SJCRH30 (cell line): ENCODE data around the gene CNEP1R1. TPM values are rescaled to one million over a fixed set of nuclear protein-coding genes. Genes with fewer than 3 reads are reported as not detected.
A peak's percentile ranks its signal among the peaks of the same experiment; 100 is the strongest.

Experiments
- DNase-seq, 2 experiments: peaks; one replicate each; pipeline ENCODE4 v3.0.0-alpha.2; 2015 to 2020
- H3K27ac ChIP-seq: fragments of 250-450 bp; sonication (Bioruptor Pico); 2 replicates; pipeline ENCODE4 v1.5.1; 2020; ENCODE audit warnings: mild to moderate bottlenecking, moderate library complexity
- H3K27me3 ChIP-seq: fragments of 250-450 bp; sonication (Bioruptor Pico); 2 replicates; pipeline ENCODE4 v1.5.1; 2020; ENCODE audit warnings: mild to moderate bottlenecking, moderate library complexity
- H3K36me3 ChIP-seq: fragments of 250-450 bp; sonication (Bioruptor Pico); 2 replicates; pipeline ENCODE4 v1.5.1; 2020; ENCODE audit warnings: mild to moderate bottlenecking, moderate library complexity
- H3K4me1 ChIP-seq: fragments of 250-450 bp; sonication (Bioruptor Pico); 2 replicates; pipeline ENCODE4 v1.5.1; 2020; ENCODE audit warnings: mild to moderate bottlenecking, moderate library complexity
- H3K4me3 ChIP-seq: fragments of 250-450 bp; sonication (Bioruptor Pico); 2 replicates; pipeline ENCODE4 v1.5.1; 2020; ENCODE audit warnings: mild to moderate bottlenecking, moderate library complexity
- H3K9me3 ChIP-seq: fragments of 250-450 bp; sonication (Bioruptor Pico); replicated peaks from 2 replicates; pipeline ENCODE4 v1.5.1; 2020; ENCODE audit warnings: mild to moderate bottlenecking, moderate library complexity
- total RNA-seq: library from RNA; depleted of rRNA; stranded (reverse); fragments of >200 nt; shearing (Covaris generic); gene quantifications from 2 replicates; pipeline ENCODE4 v1.2.3, GENCODE V29; 2014; rRNA removed

The CNEP1R1 gene
- total RNA-seq: 22.1 and 22.3 TPM in 2 replicates

GRCh38 chr16:50024684-50025536 lies at the start of gene CNEP1R1:
TSS of gene CNEP1R1 (plus strand) at chr16:50025225. CDS start at chr16:50025316, 91 bp downstream.
- no peaks in the 10 kb centered on the region for H3K27me3 ChIP-seq
- DNase-seq: peak; percentile 93 to 97
- H3K4me3 ChIP-seq: peak within 1 kb of the TSS; percentile 93
- H3K9me3 ChIP-seq: no peaks in the 10 kb centered on the region
- H3K36me3 ChIP-seq: peaks cover 6% of the 10 kb centered on the region; the same call in 1 of the 2 replicates
- peak within 1 kb of the TSS; percentile 11; the same call in 1 of the 2 replicates for H3K27ac ChIP-seq
- no peaks in the 10 kb centered on the region for H3K4me1 ChIP-seq

- Histone ChIP-seq H3K4me3 (no peak overlapping the region), H3K27ac (no peak overlapping the region), H3K36me3 (no peaks in the 10 kb centered on the region), H3K9me3 (no peaks in the 10 kb centered on the region), H3K4me1 (no peaks in the 10 kb centered on the region), H3K27me3 (no peaks in the 10 kb centered on the region)
- no peak for DNase-seq
Observed at GRCh38 chr16:49977427-49977826, 47.6 kb upstream of the CNEP1R1 start.

GRCh38 chr16:49978569-49979326 lies 46.3 kb upstream of the CNEP1R1 start:
- Histone ChIP-seq H3K9me3 (no peaks in the 10 kb centered on the region), H3K27ac (no peak overlapping the region), H3K27me3 (no peaks in the 10 kb centered on the region), H3K4me1 (no peaks in the 10 kb centered on the region), H3K4me3 (no peak overlapping the region), H3K36me3 (no peaks in the 10 kb centered on the region)
- DNase-seq: no peak

GRCh38 chr16:49980166-49980565 lies 44.9 kb upstream of the CNEP1R1 start:
- Histone ChIP-seq H3K4me1 (no peaks in the 10 kb centered on the region), H3K36me3 (no peaks in the 10 kb centered on the region), H3K27ac (no peak overlapping the region), H3K9me3 (no peaks in the 10 kb centered on the region), H3K27me3 (no peaks in the 10 kb centered on the region), H3K4me3 (no peak overlapping the region)
- DNase-seq: no peak

GRCh38 chr16:49986351-49987124 lies 38.5 kb upstream of the CNEP1R1 start:
- H3K4me3 ChIP-seq: no peak overlapping the region
- H3K27ac ChIP-seq: no peak overlapping the region
- no peak for DNase-seq
- H3K9me3 ChIP-seq: no peaks in the 10 kb centered on the region
- no peaks in the 10 kb centered on the region for H3K27me3 ChIP-seq
- H3K36me3 ChIP-seq: no peaks in the 10 kb centered on the region
- no peaks in the 10 kb centered on the region for H3K4me1 ChIP-seq

- no peak overlapping the region for H3K27ac ChIP-seq
- DNase-seq: no peak
- no peaks in the 10 kb centered on the region for H3K9me3 ChIP-seq
- no peaks in the 10 kb centered on the region for H3K4me1 ChIP-seq
- H3K36me3 ChIP-seq: no peaks in the 10 kb centered on the region
- H3K27me3 ChIP-seq: no peaks in the 10 kb centered on the region; the same call in 1 of the 2 replicates
- H3K4me3 ChIP-seq: no peak overlapping the region
Observed at GRCh38 chr16:49987381-49987780, 37.6 kb upstream of the CNEP1R1 start.

GRCh38 chr16:49992825-49993224 lies 32.2 kb upstream of the CNEP1R1 start:
- no peak for DNase-seq
- no peaks in the 10 kb centered on the region for H3K4me1 ChIP-seq

GRCh38 chr16:49993579-49993978 lies 31.4 kb upstream of the CNEP1R1 start:
- 0 out of 2 replicates have a peak, but pooled peaks cover 4% of the 10 kb centered on the region for H3K9me3 ChIP-seq
- no peak for DNase-seq
- H3K4me1 ChIP-seq: no peaks in the 10 kb centered on the region
- H3K36me3 ChIP-seq: no peaks in the 10 kb centered on the region
- no peak overlapping the region for H3K4me3 ChIP-seq
- H3K27ac ChIP-seq: no peak overlapping the region
- H3K27me3 ChIP-seq: no peaks in the 10 kb centered on the region; the same call in 1 of the 2 replicates

More at GRCh38 chr16:49992825-49993224, 32.2 kb upstream of the CNEP1R1 start:
- Histone ChIP-seq H3K9me3 (0 out of 2 replicates have a peak, but pooled peaks cover 4% of the 10 kb centered on the region), H3K27ac (no peak overlapping the region), H3K4me3 (no peak overlapping the region), H3K36me3 (no peaks in the 10 kb centered on the region), H3K27me3 (no peaks in the 10 kb centered on the region; the same call in 1 of the 2 replicates)

- no peak for DNase-seq
- H3K27me3 ChIP-seq: no peaks in the 10 kb centered on the region; the same call in 1 of the 2 replicates
- H3K4me1 ChIP-seq: no peaks in the 10 kb centered on the region
- 0 out of 2 replicates have a peak, but pooled peaks cover 4% of the 10 kb centered on the region for H3K9me3 ChIP-seq
- H3K27ac ChIP-seq: no peak overlapping the region
- no peaks in the 10 kb centered on the region for H3K36me3 ChIP-seq
- H3K4me3 ChIP-seq: no peak overlapping the region
Observed at GRCh38 chr16:49994006-49994405, 31.0 kb upstream of the CNEP1R1 start.

GRCh38 chr16:49995720-49996119 lies 29.3 kb upstream of the CNEP1R1 start:
- H3K36me3 ChIP-seq: no peaks in the 10 kb centered on the region
- H3K27me3 ChIP-seq: no peaks in the 10 kb centered on the region; the same call in 1 of the 2 replicates
- 0 out of 2 replicates have a peak, but pooled peaks cover 4% of the 10 kb centered on the region for H3K9me3 ChIP-seq
- DNase-seq: no peak
- H3K4me1 ChIP-seq: no peaks in the 10 kb centered on the region
- H3K27ac ChIP-seq: no peak overlapping the region
- H3K4me3 ChIP-seq: no peak overlapping the region

GRCh38 chr16:49997721-49998251 lies 27.2 kb upstream of the CNEP1R1 start:
- no peaks in the 10 kb centered on the region for H3K27me3 ChIP-seq
- no peak overlapping the region for H3K27ac ChIP-seq
- no peaks in the 10 kb centered on the region for H3K36me3 ChIP-seq
- H3K9me3 ChIP-seq: 0 out of 2 replicates have a peak, but pooled peaks cover 4% of the 10 kb centered on the region
- H3K4me3 ChIP-seq: no peak overlapping the region
- no peak for DNase-seq
- H3K4me1 ChIP-seq: no peaks in the 10 kb centered on the region

GRCh38 chr16:49998991-49999390 lies 26.0 kb upstream of the CNEP1R1 start:
- no peaks in the 10 kb centered on the region for H3K36me3 ChIP-seq
- 0 out of 2 replicates have a peak, but pooled peaks cover 4% of the 10 kb centered on the region for H3K9me3 ChIP-seq
- H3K27ac ChIP-seq: no peak overlapping the region
- DNase-seq: no peak
- H3K27me3 ChIP-seq: no peaks in the 10 kb centered on the region
- no peak overlapping the region for H3K4me3 ChIP-seq
- H3K4me1 ChIP-seq: no peaks in the 10 kb centered on the region

GRCh38 chr16:50001144-50001543 lies 23.9 kb upstream of the CNEP1R1 start:
- DNase-seq: no peak

GRCh38 chr16:50002190-50002589 lies 22.8 kb upstream of the CNEP1R1 start:
- Histone ChIP-seq H3K27ac (no peak overlapping the region), H3K36me3 (no peaks in the 10 kb centered on the region), H3K4me3 (no peak overlapping the region), H3K4me1 (no peaks in the 10 kb centered on the region), H3K27me3 (no peaks in the 10 kb centered on the region), H3K9me3 (no peaks in the 10 kb centered on the region)
- DNase-seq: no peak

More at GRCh38 chr16:50001144-50001543, 23.9 kb upstream of the CNEP1R1 start:
- Histone ChIP-seq H3K27ac (no peak overlapping the region), H3K4me1 (no peaks in the 10 kb centered on the region), H3K27me3 (no peaks in the 10 kb centered on the region), H3K9me3 (0 out of 2 replicates have a peak, but pooled peaks cover 4% of the 10 kb centered on the region), H3K4me3 (no peak overlapping the region), H3K36me3 (no peaks in the 10 kb centered on the region)
